Upper lobe of right lung (tissue), 1 donor: ENCODE results near the gene NARF. TPM values are rescaled to one million over a fixed set of nuclear protein-coding genes. Genes with fewer than 3 reads are reported as not detected.

Experiments
- ATAC-seq: fragments of 200-7000 bp; cut with Tn5 transposase; one replicate; pipeline ENCODE4 v1.9.1; 2020; ENCODE audit warnings: mild to moderate bottlenecking, moderate library complexity
- DNase-seq: peaks from one replicate; pipeline ENCODE4 v3.0.0-alpha.2; 2020
- H3K27ac ChIP-seq: fragments of 200-600 bp; one replicate; pipeline ENCODE4 v1.8.0; 2022
- H3K27me3 ChIP-seq: fragments of 200-600 bp; one replicate; pipeline ENCODE4 v1.8.0; 2022; ENCODE audit warnings: mild to moderate bottlenecking
- H3K36me3 ChIP-seq: fragments of 200-600 bp; one replicate; pipeline ENCODE4 v1.8.0; 2022
- H3K4me1 ChIP-seq: fragments of 200-600 bp; one replicate; pipeline ENCODE4 v1.8.0; 2022
- H3K4me3 ChIP-seq: fragments of 200-600 bp; one replicate; pipeline ENCODE4 v1.8.0; 2022; ENCODE audit warnings: mild to moderate bottlenecking
- H3K9me3 ChIP-seq: fragments of 200-600 bp; one replicate; pipeline ENCODE4 v1.8.0; 2022
- CTCF ChIP-seq: fragments of 200-600 bp; IDR thresholded peaks from one replicate; pipeline ENCODE4 v1.8.0; 2022; ENCODE audit warnings: antibody characterized with exemption
- intact Hi-C: fragments of 100-400 bp; cut with DNase I; formaldehyde crosslinking; loops from one replicate; pipeline ENCODE4 v1.11.0; 2022
- total RNA-seq: library from RNA; stranded (reverse); fragmentation: NEBNext Ultra II Directional; extraction: Animal tissue kit (Norgen Biotek cat#: 25700); gene quantifications from one replicate; pipeline ENCODE4 v1.2.1, GENCODE V29; 2021
- donor health status: DM: no; HTN: yes; CAD: no; lungs with severe emphysema.

NARF gene
- total RNA-seq, 1 donor from 2014 or later = 54.1 TPM

GRCh38 chr17:82416771-82417170 lies 41.8 kb upstream of the NARF start:
- intact Hi-C loops = no loop called here

GRCh38 chr17:82418001-82418986 lies 40.2 kb upstream of the NARF start, which contains the start of the genes HEXD and OGFOD3:
TSS of gene HEXD (plus strand) at chr17:82418347. CDS start at chr17:82419800, 1,453 bp downstream.
TSS of gene OGFOD3 (minus strand) at chr17:82418586. CDS start at chr17:82418485, 101 bp downstream.
- intact Hi-C loops = no loop called here
- no peak for TF ChIP-seq CTCF
- DNase-seq = peak; percentile 94
- ATAC-seq = peak; percentile 97
- peaks cover 10% of the 10 kb centered on the region for H3K36me3 ChIP-seq
- no peaks in the 10 kb centered on the region for H3K27me3 ChIP-seq
- H3K4me3 ChIP-seq = peak within 1 kb of the TSS; percentile 93
- peaks cover 15% of the 10 kb centered on the region for H3K4me1 ChIP-seq
- H3K9me3 ChIP-seq = no peaks in the 10 kb centered on the region
- peak within 1 kb of the TSS; percentile 89 for H3K27ac ChIP-seq

More at GRCh38 chr17:82416771-82417170, 41.8 kb upstream of the NARF start:
- Histone ChIP-seq H3K36me3 (peaks cover 10% of the 10 kb centered on the region), H3K4me1 (peaks cover 15% of the 10 kb centered on the region), H3K9me3 (no peaks in the 10 kb centered on the region), H3K27me3 (no peaks in the 10 kb centered on the region), H3K4me3 (no peak overlapping the region), H3K27ac (no peak overlapping the region)
- no peak for DNase-seq
- no peak for ATAC-seq
- peak; percentile 10 for TF ChIP-seq CTCF

- Histone ChIP-seq H3K36me3 (peaks cover 10% of the 10 kb centered on the region), H3K4me1 (peaks cover 15% of the 10 kb centered on the region), H3K27me3 (no peaks in the 10 kb centered on the region), H3K9me3 (no peaks in the 10 kb centered on the region), H3K27ac (peak overlapping the region; percentile 89), H3K4me3 (peak overlapping the region; percentile 93)
- no peak for DNase-seq
- intact Hi-C loops = no loop called here
- TF ChIP-seq CTCF = no peak
- ATAC-seq = no peak
Observed at GRCh38 chr17:82419540-82419939, 39.0 kb upstream of the NARF start.

GRCh38 chr17:82424001-82424862 lies 34.3 kb upstream of the NARF start:
- TF ChIP-seq CTCF = peak; percentile 66
- intact Hi-C loops = no loop called here
- H3K4me1 ChIP-seq = peaks cover 4% of the 10 kb centered on the region
- H3K4me3 ChIP-seq = no peak overlapping the region
- DNase-seq (no peak), ATAC-seq (peak; percentile 70)
- no peaks in the 10 kb centered on the region for H3K9me3 ChIP-seq
- H3K36me3 ChIP-seq = peaks cover 10% of the 10 kb centered on the region
- no peaks in the 10 kb centered on the region for H3K27me3 ChIP-seq
- H3K27ac ChIP-seq = no peak overlapping the region

- DNase-seq (no peak), ATAC-seq (no peak)
- Histone ChIP-seq H3K27me3 (no peaks in the 10 kb centered on the region), H3K9me3 (no peaks in the 10 kb centered on the region), H3K36me3 (peaks cover 10% of the 10 kb centered on the region), H3K4me3 (no peak overlapping the region), H3K4me1 (peaks cover 2% of the 10 kb centered on the region), H3K27ac (no peak overlapping the region)
- intact Hi-C loops = no loop called here
- TF ChIP-seq CTCF = no peak
Observed at GRCh38 chr17:82424863-82425159, 33.7 kb upstream of the NARF start.
